ENCODE data around the gene ENTHD1. TPM values are rescaled to one million over a fixed set of nuclear protein-coding genes. Genes with fewer than 3 reads are reported as not detected.

ENTHD1 gene
- total RNA-seq, 3 donors from 2014 or later (not counting 1 experiment from before 2014, with no cell fraction given): not detected

DNA sequence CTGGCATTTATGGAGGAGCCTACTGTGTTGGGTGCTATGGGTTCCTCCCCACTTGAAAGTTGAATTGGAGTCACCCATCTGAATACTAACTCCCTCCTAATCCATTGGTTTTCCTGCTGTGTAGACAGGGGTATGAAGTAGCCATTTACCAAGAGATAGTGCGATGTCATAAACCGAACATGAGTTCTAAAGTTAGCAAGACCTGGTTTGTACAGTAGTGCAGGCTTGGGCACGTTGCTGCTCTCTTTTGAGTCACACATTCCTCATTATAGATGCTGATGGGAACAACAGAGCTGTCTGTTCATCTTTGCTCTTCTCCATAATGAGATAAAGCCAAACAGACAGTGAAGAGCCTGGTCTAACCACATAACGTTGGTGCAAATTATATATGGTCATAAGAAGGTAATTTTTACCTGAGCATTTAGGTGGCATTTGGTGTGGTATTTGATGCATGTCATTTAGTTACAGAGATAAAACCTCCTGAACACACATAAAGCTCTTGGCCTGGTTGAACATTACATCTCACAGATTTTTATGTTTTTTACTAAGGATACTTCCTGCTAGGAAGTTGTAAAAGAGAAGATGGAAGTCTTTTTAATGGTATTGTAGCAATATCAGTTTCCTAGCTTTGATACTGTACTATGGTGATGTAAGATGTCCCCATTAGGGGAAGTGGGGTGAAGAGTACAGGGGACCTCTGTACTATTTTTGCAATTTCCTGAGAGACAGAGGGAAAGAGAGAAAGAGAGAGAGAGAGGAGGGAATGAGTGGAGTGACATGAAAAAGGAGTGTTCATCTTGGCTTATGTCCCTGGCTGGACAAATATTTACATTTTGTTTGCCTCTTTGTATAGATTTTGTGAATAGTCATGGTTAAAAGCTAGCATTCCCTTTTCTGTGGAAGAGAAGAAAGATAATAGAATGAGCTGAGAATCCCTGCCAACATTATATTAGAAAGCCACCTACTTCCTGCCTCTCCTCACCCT, 35.3 kb upstream of the ENTHD1 start:
- no peaks in the 10 kb centered on the region for H3K27me3 Mint-ChIP-seq (ENCODE audit: low read depth in 2 of 2)
- intact Hi-C loops (cut with micrococcal nuclease): loop anchor here (5.0 kb wide), 1 partner anchor 33 kb away; the partner anchor contains the start of gene TMA7B
- H3K9me3 Mint-ChIP-seq: no peaks in the 10 kb centered on the region
- H3K4me3 Mint-ChIP-seq: no peak overlapping the region
- Histone ChIP-seq H3K27me3 (ENCODE audit: control insufficient read depth, insufficient read depth, low read length) (no peaks in the 10 kb centered on the region), H3K36me3 (ENCODE audit: control insufficient read depth, insufficient read depth, low read length) (no peaks in the 10 kb centered on the region), H3K4me1 (ENCODE audit: control insufficient read depth, insufficient read depth, low read length) (peaks cover 55% of the 10 kb centered on the region), H3K27ac (ENCODE audit: low read length) (no peak overlapping the region), H3K9me3 (ENCODE audit: control insufficient read depth, insufficient read depth, low read length) (no peaks in the 10 kb centered on the region), H3K4me3 (ENCODE audit: low read length) (no peak overlapping the region)
- no peak for ATAC-seq
- TF ChIP-seq, protein P1, sequence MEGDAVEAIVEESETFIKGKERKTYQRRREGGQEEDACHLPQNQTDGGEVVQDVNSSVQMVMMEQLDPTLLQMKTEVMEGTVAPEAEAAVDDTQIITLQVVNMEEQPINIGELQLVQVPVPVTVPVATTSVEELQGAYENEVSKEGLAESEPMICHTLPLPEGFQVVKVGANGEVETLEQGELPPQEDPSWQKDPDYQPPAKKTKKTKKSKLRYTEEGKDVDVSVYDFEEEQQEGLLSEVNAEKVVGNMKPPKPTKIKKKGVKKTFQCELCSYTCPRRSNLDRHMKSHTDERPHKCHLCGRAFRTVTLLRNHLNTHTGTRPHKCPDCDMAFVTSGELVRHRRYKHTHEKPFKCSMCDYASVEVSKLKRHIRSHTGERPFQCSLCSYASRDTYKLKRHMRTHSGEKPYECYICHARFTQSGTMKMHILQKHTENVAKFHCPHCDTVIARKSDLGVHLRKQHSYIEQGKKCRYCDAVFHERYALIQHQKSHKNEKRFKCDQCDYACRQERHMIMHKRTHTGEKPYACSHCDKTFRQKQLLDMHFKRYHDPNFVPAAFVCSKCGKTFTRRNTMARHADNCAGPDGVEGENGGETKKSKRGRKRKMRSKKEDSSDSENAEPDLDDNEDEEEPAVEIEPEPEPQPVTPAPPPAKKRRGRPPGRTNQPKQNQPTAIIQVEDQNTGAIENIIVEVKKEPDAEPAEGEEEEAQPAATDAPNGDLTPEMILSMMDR (IDR thresholded peaks at IDR 0.05): no peak
- H3K4me1 Mint-ChIP-seq: peaks cover 39% of the 10 kb centered on the region in 2 donors
- no peak overlapping the region for H3K27ac Mint-ChIP-seq
- DNase-seq: peak in 1 of 2 donors; percentile 23
- no peaks in the 10 kb centered on the region for H3K36me3 Mint-ChIP-seq
- WGBS (ENCODE audit: insufficient coverage): 79% methylated on average over 4 of the region's 4 CpGs

DNA sequence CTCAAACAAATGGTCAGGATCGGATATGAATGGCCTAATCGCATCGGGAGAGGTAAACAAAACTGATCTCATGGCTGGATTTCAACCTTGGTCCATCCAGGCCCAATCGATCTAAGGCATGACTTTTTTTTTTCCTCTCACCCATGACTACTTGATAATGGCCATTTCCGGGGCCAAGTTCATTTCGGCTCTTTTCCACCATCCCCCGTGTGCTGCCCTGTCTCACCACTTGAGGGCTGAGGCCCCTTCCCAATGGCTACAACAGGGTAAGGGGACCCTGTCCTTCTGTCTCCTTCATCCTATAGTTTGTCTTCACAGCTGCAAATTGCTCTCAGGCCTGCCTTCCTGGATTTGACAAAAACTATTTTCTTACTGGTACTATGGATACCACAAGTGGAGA, 34.0 kb upstream of the ENTHD1 start:
- no peak overlapping the region for H3K4me3 ChIP-seq (ENCODE audit: low read length)
- H3K36me3 ChIP-seq (ENCODE audit: control insufficient read depth, insufficient read depth, low read length): no peaks in the 10 kb centered on the region
- no peak overlapping the region for H3K27ac Mint-ChIP-seq
- H3K27ac ChIP-seq (ENCODE audit: low read length): no peak overlapping the region
- no peaks in the 10 kb centered on the region for H3K27me3 ChIP-seq (ENCODE audit: control insufficient read depth, insufficient read depth, low read length)
- WGBS (ENCODE audit: insufficient coverage): 80% methylated on average over 7 of the region's 7 CpGs
- peak overlapping the region; percentile 18 for H3K4me3 Mint-ChIP-seq
- intact Hi-C loops (cut with micrococcal nuclease): loop anchor here (5.0 kb wide), 1 partner anchor 35 kb away; the partner anchor contains the start of gene TMA7B
- no peaks in the 10 kb centered on the region for H3K9me3 Mint-ChIP-seq
- H3K36me3 Mint-ChIP-seq: no peaks in the 10 kb centered on the region
- peaks cover 34 to 37% of the 10 kb centered on the region in 2 donors for H3K4me1 Mint-ChIP-seq
- ATAC-seq (no peak), DNase-seq (peak in 1 of 2 donors; percentile 44)
- H3K4me1 ChIP-seq (ENCODE audit: control insufficient read depth, insufficient read depth, low read length): peaks cover 46% of the 10 kb centered on the region
- no peaks in the 10 kb centered on the region for H3K27me3 Mint-ChIP-seq (ENCODE audit: low read depth in 2 of 2)
- no peaks in the 10 kb centered on the region for H3K9me3 ChIP-seq (ENCODE audit: control insufficient read depth, insufficient read depth, low read length)
- TF ChIP-seq, protein P1 (IDR thresholded peaks at IDR 0.05): no peak

DNA sequence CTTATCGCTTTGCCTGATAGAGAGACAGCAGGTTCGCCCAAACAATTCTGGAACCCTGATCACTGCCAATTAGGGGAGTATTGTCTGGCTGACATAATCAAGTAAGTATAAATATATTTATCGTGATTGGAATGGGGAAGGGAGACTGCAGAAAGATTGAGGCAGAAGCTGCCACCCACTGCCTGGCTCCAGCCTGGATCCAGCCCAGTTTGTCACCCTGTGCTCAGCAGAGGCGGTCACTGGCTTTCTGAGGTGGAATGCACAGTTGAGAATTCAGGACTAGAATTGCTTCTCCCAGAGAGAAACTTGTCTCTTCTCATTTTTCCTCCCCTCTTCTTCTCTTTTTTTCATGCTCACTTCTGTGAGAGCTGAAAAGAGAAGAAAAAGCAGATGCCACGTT, 33.2 kb upstream of the ENTHD1 start:
- H3K27me3 ChIP-seq (ENCODE audit: control insufficient read depth, insufficient read depth, low read length): no peaks in the 10 kb centered on the region
- ATAC-seq (no peak), DNase-seq (peak in 1 of 2 donors; percentile 28)
- Mint-ChIP-seq H3K36me3 (no peaks in the 10 kb centered on the region), H3K27me3 (ENCODE audit: low read depth in 2 of 2) (no peaks in the 10 kb centered on the region), H3K4me3 (peak overlapping the region; percentile 35), H3K9me3 (no peaks in the 10 kb centered on the region), H3K27ac (peak overlapping the region in 1 of 2 donors; percentile 1), H3K4me1 (peaks cover 42 to 44% of the 10 kb centered on the region in 2 donors)
- no peaks in the 10 kb centered on the region for H3K9me3 ChIP-seq (ENCODE audit: control insufficient read depth, insufficient read depth, low read length)
- intact Hi-C loops (cut with micrococcal nuclease): loop anchor here (5.0 kb wide), 1 partner anchor 36 kb away; the partner anchor contains the start of gene TMA7B
- TF ChIP-seq, protein P1 (IDR thresholded peaks at IDR 0.05): no peak
- H3K27ac ChIP-seq (ENCODE audit: low read length): no peak overlapping the region
- 76% methylated on average over 4 of the region's 5 CpGs for WGBS (ENCODE audit: insufficient coverage)
- H3K4me3 ChIP-seq (ENCODE audit: low read length): no peak overlapping the region
- peaks cover 46% of the 10 kb centered on the region for H3K4me1 ChIP-seq (ENCODE audit: control insufficient read depth, insufficient read depth, low read length)
- no peaks in the 10 kb centered on the region for H3K36me3 ChIP-seq (ENCODE audit: control insufficient read depth, insufficient read depth, low read length)

Measured in natural killer cell (primary cell).